DOHH2 (cell line): Measurements from ENCODE around the gene DUSP23.

Experiments
- CTCF ChIP-seq: fragments of 200-600 bp; sonication (generic); IDR thresholded peaks from one replicate; pipeline ENCODE4 v1.5.1; 2014; ENCODE audit warnings: antibody characterized with exemption, mild to moderate bottlenecking, low read depth, low read length; ENCODE audit not compliant: poor library complexity, severe bottlenecking
- EZH2phosphoT487 ChIP-seq: fragments of 200-600 bp; sonication (generic); IDR thresholded peaks from 2 replicates; pipeline ENCODE4 v1.6.1; 2017; ENCODE audit warnings: borderline replicate concordance, mild to moderate bottlenecking, antibody characterized with exemption, low read length, moderate library complexity, mixed read lengths

- TF ChIP-seq CTCF: no peak
- no peak for TF ChIP-seq EZH2phosphoT487
Measured at GRCh38 chr1:159802111-159802510, 21.3 kb downstream of the DUSP23 start, which contains the start of gene FCRL6.
